ENCODE results near the gene SLC11A1.

GRCh38 chr2:218368621-218369153, 13.4 kb upstream of the SLC11A1 start:
- TF ChIP-seq SUZ12 (IDR thresholded peaks at IDR 0.05; ENCODE audit: extremely low read depth, insufficient read depth, insufficient read length) (no peak), YY1 (IDR thresholded peaks at IDR 0.05; ENCODE audit: insufficient read depth, insufficient read length) (no peak)
